Measurements from ENCODE around the gene PSMB2.

Gene PSMB2

GRCh38 chr1:35640380-35641232 is 720 bp downstream of the PSMB2 start:
- no peak for DNase-seq

- DNase-seq = no peak
These were observed 3.9 kb downstream of the PSMB2 start for GRCh38 chr1:35637401-35637809.

DNA sequence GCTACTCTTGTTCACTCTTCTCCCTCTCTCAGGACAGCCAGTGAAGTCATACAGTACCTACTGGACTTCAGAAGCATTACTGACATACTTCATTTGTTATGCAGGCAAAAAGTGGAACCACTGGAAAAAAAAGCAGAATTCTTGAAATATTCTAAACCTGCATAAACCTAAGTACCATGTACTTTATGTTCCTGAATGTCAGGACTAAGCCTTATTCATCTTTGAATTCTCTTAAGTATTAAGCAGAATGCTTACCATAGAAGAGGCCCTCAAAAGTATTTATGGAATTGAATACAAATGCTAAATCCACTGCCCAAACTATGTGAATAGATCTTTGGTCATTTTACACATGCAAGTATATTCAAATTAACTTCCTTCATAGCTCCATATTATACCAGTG is 7.8 kb downstream of the PSMB2 start:
- no peak for DNase-seq

DNA sequence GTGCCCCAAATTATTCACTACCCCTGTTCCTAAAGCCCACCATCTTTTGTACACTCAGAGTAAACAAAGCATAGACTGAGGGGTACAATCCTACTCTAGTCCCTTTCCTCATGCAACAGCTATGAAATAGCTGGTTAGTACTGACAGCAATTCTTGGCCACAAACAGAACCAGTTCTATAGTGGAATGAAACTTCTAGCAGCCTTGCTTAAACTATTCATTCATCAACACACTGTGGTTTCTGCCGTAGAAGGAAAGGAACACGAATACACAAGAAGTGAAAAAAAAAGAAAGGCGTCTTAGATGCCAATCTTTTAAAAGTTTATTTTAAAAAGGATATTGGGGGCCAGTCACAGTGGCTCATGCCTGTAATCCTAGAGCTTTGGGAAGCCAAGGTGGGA is 9.9 kb downstream of the PSMB2 start:
- DNase-seq = no peak

GRCh38 chr1:35629051-35629450 is 12.3 kb downstream of the PSMB2 start:
- no peak for DNase-seq

GRCh38 chr1:35623832-35624231 is 17.5 kb downstream of the PSMB2 start:
- no peak for DNase-seq

DNA sequence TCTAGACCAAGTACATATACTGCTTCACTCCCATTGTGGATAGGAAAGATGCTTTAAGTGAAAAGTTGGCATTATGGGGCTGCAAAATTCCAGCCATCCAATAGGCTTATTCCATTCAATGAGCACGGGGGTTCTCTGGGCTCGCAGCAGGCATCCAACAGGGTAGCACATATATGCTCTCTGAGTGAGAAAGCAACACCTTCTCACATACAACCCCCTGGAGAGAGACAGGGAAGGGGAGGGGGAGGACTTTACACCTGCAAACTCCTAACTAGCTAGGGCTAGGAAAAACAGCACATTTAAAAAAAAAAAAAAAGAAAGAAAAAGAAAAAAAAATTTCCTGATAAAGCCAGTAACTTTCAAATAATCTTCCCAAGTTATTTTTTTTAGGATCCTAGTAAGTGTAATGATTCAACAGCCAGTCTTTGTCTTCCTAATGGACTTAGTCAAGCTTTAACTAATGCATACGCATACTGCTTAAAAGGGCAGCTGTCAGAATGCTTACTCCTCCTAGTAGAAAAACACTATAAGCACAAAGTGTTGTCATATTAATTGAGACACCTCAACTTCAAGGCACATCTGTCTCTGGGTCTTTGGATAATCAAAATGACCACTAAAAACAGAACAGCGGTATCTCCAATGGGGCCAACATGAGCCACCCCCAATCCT is 18.7 kb downstream of the PSMB2 start:
- no peak for DNase-seq

GRCh38 chr1:35619237-35620121 is 21.8 kb downstream of the PSMB2 start:
- DNase-seq = no peak

- no peak for DNase-seq
These were observed 25.9 kb downstream of the PSMB2 start for GRCh38 chr1:35615440-35615839.

DNA sequence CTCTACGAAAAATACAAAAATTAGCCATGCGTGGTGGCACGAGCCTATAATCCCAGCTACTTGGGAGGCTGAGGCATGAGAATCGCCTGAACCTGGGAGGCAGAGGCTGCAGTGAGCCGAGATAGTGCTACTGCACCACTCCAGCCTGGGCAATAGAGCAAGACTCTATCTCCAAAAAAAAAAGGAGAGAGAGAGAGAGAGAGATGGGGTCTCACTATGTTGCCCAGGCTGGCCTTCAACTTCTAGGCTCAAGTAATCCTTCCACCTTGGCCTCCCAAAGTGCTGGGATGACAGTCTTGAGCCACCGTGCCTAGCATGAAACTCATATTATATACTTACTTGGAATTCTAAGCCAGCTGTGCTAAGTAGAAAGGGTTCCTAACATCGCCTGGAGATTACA is 29.7 kb downstream of the PSMB2 start:
- DNase-seq = no peak

- DNase-seq = no peak
These were observed 35.5 kb downstream of the PSMB2 start for GRCh38 chr1:35605867-35606182.

GRCh38 chr1:35605071-35605866 is 36.1 kb downstream of the PSMB2 start:
- DNase-seq = no peak

- DNase-seq = no peak
These were observed 37.4 kb downstream of the PSMB2 start for GRCh38 chr1:35603941-35604340.

DNA sequence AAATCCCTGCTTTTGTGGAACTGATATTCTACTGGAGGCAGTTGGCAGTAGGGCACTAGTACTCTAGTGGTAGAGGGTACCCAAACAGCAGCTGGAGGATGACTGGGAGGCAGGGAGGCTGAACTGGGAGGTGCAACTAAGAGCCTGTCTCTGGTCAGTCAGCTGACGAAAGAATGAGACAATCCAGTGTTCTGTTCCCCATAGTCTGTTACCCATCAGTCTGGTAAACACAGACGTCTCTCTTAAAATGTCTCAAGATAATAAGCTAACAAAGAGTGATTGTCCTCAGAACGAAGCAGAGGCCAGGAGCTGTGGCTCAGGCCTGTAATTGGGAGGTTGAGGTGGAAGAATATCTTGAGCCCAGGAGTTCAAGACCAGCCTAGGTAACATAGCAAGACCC is 37.9 kb downstream of the PSMB2 start:
- no peak for DNase-seq

- DNase-seq = no peak
These were observed 40.7 kb downstream of the PSMB2 start for GRCh38 chr1:35600593-35600992.

DNA sequence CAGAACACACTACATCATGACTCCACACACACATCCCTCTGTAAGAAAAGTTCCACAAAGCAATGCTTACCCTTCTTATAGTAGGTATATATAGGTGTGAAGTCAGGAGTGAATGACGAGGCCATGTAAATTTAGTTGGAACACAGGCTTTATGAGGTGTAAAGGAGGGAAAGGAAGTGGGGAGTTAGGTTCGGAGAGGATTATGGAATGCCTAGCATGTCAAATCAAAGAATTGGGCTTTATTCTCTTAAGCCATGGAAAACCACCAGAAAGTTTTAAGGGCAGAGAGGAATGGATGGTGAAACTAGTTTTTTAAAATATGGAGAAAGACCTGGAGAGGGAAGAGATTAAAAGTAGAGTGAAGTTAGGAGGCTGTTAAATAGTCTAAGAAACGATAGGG is 41.9 kb downstream of the PSMB2 start:
- no peak for DNase-seq

DNA sequence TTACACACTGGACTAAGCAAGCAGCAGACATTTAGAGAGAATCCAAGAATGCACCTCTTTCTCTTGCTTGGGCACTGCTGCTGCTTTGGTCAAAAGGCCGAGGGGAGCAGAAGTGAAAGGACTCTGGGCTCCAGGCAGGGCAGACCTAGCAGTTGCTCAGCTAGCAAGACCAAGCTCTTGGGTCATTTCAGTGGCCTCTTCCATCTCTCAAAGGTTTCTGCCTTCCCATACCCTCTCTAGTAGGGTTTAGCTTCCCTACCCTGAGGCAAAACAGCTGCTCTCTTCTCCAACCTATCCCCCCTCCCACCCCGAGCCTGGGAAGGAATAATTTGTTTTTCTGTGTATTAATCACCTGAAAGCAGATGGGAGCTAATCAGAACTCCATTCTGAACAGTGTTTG is 42.4 kb downstream of the PSMB2 start:
- no peak for DNase-seq

DNA sequence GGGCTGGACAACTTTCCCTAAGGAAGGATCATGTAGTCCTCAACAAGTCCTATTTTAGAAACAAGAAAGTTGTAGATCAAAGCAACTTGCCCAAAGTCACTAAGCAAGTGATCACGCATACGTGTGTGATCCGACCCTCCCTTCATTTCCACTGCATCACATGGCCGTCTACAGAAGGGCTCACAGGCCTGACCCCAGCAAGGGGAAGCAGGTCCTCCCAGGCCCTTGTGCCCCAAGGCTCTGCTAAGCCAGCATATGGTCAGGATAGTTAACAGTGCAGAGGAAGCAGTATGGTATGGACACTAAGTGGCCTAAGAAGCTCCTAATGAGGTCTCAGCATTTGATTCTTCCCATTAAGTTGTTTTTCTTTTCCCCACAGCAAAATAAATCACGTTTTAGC is 43.5 kb downstream of the PSMB2 start:
- DNase-seq = no peak

DNA sequence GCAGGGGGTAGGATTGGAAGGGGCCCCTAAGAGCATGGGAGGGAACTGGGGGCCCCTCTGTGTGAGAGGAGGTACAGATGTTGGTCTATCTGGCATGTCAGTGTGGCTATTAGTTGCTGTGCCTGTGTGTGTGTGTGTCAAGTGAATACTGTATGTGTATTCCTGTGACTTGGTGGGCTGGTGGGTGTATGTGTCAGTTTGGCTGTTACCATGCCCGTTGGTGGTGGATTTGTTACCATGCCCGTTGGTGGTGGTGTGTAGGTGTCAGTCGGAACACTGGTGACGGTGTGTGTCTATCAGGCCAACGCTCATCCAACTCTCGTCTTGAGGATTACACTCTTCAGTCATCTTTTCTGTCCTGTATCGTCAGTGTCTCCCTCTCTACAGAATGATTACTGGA is 45.6 kb downstream of the PSMB2 start:
- no peak for DNase-seq

DNA sequence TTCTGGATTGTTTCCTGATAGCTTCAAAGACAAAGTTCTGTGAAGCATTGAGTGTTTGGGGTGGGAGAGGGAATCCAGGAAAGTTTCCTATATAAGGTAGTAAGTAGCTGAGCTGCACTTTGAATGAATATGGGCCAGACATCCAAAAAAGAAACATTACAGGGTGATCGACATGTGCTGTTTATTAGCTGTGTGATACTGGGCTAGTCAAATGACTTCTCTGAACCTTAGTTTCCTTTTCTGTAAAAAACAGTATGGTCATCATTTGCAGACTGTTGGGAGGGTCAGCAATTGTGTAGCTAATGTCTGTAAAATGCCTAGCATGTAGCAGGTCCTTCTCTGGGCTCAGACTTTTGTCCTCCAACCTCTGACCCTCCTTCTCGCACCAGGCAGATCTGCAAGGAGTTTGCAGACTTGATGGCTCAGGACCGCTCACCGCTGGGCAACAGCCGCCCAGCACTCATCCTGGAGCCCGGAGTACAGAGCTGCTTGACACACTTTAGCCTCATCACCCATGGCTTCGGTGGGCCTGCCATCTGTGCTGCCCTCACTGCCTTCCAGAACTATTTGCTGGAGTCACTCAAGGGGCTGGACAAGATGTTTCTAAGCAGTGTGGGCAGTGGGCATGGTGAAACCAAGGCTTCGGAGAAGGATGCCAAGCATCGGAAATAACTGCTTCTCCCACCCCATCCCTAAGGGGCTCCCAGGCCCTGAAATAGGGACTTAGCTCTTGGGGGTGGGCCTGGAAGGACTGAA is 47.1 kb downstream of the PSMB2 start:
- no peak for DNase-seq

DNA sequence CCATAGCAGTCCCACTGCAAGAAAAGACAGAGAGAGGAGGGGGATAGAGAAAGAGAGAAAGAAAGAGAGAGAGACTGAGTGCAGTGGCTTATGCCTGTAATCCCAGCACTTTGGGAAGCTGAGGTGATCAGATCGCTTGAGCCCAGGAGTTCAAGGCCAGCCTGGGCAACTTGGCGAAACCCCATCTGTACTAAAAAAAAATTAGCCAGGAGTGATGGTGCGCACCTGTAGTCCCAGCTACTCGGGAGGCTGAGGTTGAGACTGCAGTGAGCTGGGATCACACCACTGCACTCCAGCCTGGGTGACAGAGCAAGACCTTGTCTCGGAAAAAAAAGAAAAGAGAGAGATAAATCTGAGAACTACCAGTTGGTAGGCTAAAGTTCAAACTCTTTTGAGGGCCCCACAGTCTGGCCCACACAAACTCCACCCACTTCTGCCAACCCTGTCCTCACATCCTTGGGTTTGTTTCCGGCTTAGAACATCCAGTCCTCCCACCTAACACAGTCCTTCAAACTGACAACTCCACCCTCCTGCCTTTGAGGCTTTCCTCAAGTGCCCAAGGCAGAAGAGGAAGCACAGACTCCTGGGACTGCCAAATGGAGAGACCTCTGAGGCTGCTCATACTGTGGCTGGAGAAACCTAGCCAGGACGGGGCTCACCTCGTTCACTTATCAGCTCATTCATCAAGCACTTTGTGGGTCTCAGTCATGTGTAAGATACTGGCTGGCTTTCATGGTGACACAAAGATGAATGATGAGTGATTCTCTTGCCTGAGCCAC is 48.1 kb downstream of the PSMB2 start:
- DNase-seq = no peak

Data from NCI-H510A (cell line).